D721Med (cell line): ENCODE measurements around the gene DHDH.
"Not testable (repeated sequence)": the region's sequence is repeated elsewhere in the genome, so short reads cannot be mapped to it uniquely, and the experiment has no call there.

Experiments used
- DNase-seq: peaks from one replicate; pipeline ENCODE4 v3.0.0; 2011; ENCODE audit warnings: low spot score; ENCODE audit not compliant: insufficient read length
- FAIRE-seq: peaks from 2 replicates; lab custom pipeline; 2011; peaks lifted over from hg19 to GRCh38; lab: Jason Lieb, UNC
- TF ChIP-seq, protein P1 (sequence below): IDR thresholded peaks from 2 replicates; pipeline ENCODE4 v1.5.1; 2012; ENCODE audit warnings: mild to moderate bottlenecking, control low read depth; ENCODE audit not compliant: insufficient read depth; ENCODE audit errors: missing control alignments

The DHDH gene

DNA sequence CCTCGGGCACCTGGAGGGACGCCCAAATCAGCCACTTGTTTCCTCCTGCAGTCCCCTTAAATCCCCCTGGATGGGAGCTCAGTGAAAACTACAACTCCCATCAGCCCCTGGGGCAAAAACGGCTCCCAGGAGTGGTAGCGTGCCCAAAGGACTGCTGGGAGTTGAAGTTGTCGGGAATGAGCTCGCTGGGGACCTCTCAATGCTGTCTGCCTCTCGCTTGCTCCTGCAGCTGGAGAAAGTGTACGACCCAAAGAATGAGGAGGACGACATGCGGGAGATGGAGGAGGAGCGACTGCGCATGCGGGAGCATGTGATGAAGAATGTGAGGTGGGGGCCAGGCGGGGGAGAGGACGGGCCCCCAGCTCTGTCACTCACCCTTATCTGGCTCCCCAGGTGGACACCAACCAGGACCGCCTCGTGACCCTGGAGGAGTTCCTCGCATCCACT lies 14.7 kb upstream of the DHDH start:
- TF ChIP-seq, protein P1, sequence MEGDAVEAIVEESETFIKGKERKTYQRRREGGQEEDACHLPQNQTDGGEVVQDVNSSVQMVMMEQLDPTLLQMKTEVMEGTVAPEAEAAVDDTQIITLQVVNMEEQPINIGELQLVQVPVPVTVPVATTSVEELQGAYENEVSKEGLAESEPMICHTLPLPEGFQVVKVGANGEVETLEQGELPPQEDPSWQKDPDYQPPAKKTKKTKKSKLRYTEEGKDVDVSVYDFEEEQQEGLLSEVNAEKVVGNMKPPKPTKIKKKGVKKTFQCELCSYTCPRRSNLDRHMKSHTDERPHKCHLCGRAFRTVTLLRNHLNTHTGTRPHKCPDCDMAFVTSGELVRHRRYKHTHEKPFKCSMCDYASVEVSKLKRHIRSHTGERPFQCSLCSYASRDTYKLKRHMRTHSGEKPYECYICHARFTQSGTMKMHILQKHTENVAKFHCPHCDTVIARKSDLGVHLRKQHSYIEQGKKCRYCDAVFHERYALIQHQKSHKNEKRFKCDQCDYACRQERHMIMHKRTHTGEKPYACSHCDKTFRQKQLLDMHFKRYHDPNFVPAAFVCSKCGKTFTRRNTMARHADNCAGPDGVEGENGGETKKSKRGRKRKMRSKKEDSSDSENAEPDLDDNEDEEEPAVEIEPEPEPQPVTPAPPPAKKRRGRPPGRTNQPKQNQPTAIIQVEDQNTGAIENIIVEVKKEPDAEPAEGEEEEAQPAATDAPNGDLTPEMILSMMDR: no peak
- FAIRE-seq (no peak), DNase-seq (no peak)

DNA sequence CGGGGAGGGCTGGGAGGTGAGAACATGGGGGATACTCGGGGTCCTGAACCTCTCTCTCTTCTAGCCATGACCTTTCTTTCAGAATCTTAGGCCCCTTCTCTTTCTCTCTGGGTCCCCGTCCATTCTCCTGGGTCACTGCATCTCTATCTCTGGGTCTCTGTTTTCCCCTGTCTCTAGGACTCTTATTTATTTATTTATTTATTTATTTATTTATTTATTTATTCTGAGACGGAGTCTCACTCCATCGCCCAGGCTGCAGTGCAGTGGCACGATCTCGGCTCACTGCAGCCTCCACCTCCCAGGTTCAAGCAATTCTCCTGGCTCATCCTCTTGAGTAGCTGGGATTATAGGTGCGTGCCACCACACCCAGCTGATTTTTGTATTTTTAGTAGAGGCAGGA lies 14.2 kb upstream of the DHDH start:
- DNase-seq, FAIRE-seq: not testable (repeated sequence)

DNA sequence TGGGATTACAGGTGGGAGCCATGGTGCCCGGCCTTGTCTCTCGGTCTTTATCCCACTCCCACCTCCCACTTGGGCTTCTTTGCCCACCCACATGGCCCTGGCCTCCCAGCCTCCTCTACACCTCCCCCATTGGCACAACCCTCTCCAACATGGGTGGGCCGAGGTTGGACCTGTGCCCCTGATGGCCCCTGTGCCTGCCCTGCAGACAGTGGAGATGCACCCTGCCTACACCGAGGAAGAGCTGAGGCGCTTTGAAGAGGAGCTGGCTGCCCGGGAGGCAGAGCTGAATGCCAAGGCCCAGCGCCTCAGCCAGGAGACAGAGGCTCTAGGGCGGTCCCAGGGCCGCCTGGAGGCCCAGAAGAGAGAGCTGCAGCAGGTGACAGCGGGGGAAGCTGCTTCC lies 12.6 kb upstream of the DHDH start:
- no peak for DNase-seq
- FAIRE-seq: no peak
- TF ChIP-seq, protein P1: no peak

GRCh38 chr19:48921721-48922500 lies 11.6 kb upstream of the DHDH start:
- TF ChIP-seq, protein P1: no peak
- FAIRE-seq: no peak
- DNase-seq: no peak

- DNase-seq (no peak), FAIRE-seq (no peak)
- TF ChIP-seq, protein P1: no peak
These were observed 10.7 kb upstream of the DHDH start for GRCh38 chr19:48922548-48923490.

DNA sequence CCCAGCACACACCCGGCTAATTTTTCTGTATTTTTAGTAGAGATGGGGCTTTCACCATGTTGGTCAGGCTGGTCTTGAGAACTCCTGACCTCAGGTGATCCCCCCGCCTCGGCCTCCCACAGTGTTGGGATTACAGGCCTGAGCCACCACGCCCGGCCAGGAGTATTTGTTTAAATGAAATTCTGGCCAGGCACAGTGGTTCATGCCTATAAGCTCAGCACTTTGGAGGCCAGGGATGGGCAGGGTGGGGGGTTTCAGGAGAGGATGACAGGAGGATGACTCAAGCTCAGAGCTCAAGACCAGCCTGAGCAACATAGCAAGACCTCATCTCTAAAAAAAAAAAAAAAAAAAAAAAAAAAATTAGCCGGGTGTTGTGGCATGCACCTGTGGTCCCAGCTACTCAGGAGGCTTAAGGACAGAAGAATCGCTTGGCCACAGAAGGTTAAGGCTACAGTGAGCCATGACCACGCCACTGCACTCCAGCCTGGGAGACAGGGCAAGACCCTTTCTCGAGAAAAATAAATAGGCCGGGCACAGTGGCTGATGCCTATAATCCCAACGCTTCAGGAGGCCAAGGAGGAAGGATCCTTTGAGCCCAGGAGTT lies 8.2 kb upstream of the DHDH start:
- FAIRE-seq: no peak
- TF ChIP-seq, protein P1: no peak
- DNase-seq: no peak

- not testable (repeated sequence) for FAIRE-seq
These were observed 7.6 kb upstream of the DHDH start for GRCh38 chr19:48925890-48926289.

More at GRCh38 chr19:48925890-48926289, 7.6 kb upstream of the DHDH start:
- DNase-seq: not testable (repeated sequence)
